Keratinocyte (primary cell): Measurements from ENCODE around the gene TCFL5. TPM values are rescaled to one million over a fixed set of nuclear protein-coding genes. Genes with fewer than 3 reads are reported as not detected.

Source experiments
- DNase-seq: peaks from one replicate; pipeline ENCODE4 v3.0.0-alpha.2; 2011; ENCODE audit warnings: low read depth, missing footprints, low spot score
- FAIRE-seq: peaks from 2 replicates; lab custom pipeline; 2011; peaks lifted over from hg19 to GRCh38; lab: Jason Lieb, UNC
- H2AFZ ChIP-seq: 2 replicates; pipeline ENCODE4 v1.6.0; 2012; ENCODE audit warnings: low read length, control low read depth, inconsistent platforms; ENCODE audit not compliant: control insufficient read depth
- H3K27ac ChIP-seq: 2 replicates; pipeline ENCODE4 v1.5.1; 2011; ENCODE audit warnings: low read length; ENCODE audit not compliant: control insufficient read depth, insufficient read depth
- H3K27me3 ChIP-seq: 3 replicates; pipeline ENCODE4 v1.6.0; 2011; ENCODE audit warnings: low read length; ENCODE audit not compliant: control insufficient read depth, insufficient read depth; ENCODE audit errors: extremely low read depth
- H3K36me3 ChIP-seq, 2 experiments: 2 replicates in 1 of 2; 3 replicates in 1 of 2; pipeline ENCODE4 v1.5.1; 2011; ENCODE audit warnings: low read length in 2 of 2, mild to moderate bottlenecking in 1 of 2; ENCODE audit not compliant: control insufficient read depth in 2 of 2, insufficient read depth in 2 of 2; ENCODE audit errors: extremely low read depth in 1 of 2
- H3K4me1 ChIP-seq: 3 replicates; pipeline ENCODE4 v1.5.1; 2011; ENCODE audit warnings: low read length; ENCODE audit not compliant: control insufficient read depth, insufficient read depth; ENCODE audit errors: extremely low read depth
- H3K4me2 ChIP-seq: 3 replicates; pipeline ENCODE4 v1.6.0; 2011; ENCODE audit warnings: low read depth, low read length; ENCODE audit not compliant: control insufficient read depth, insufficient read depth; ENCODE audit errors: extremely low read depth
- H3K4me3 ChIP-seq, 3 experiments: fragments of 200-600 bp in 1 of 3; sonication (generic) in 1 of 3; 2 replicates in 2 of 3; 3 replicates in 1 of 3; pipeline ENCODE4 v1.5.1; 2011 to 2016; ENCODE audit warnings: low read length in 3 of 3, mild to moderate bottlenecking in 3 of 3, control low read depth in 2 of 3, inconsistent platforms in 1 of 3, low read depth in 1 of 3, mixed read lengths in 1 of 3, mixed run types in 1 of 3, moderate library complexity in 1 of 3; ENCODE audit not compliant: control insufficient read depth in 2 of 3, insufficient read depth in 2 of 3; ENCODE audit errors: extremely low read depth in 1 of 3
- H3K79me2 ChIP-seq: 2 replicates; pipeline ENCODE4 v1.6.0; 2012; ENCODE audit warnings: low read length; ENCODE audit not compliant: control insufficient read depth, insufficient read depth
- H3K9ac ChIP-seq: 3 replicates; pipeline ENCODE4 v1.6.0; 2011; ENCODE audit warnings: low read length; ENCODE audit not compliant: control insufficient read depth, insufficient read depth; ENCODE audit errors: extremely low read depth
- H3K9me1 ChIP-seq: 3 replicates; pipeline ENCODE4 v1.6.0; 2011; ENCODE audit warnings: low read length; ENCODE audit not compliant: control insufficient read depth, insufficient read depth; ENCODE audit errors: extremely low read depth
- H3K9me3 ChIP-seq: 2 replicates; pipeline ENCODE4 v1.5.1; 2012; ENCODE audit warnings: low read depth, low read length; ENCODE audit not compliant: control insufficient read depth
- H4K20me1 ChIP-seq: 3 replicates; pipeline ENCODE4 v1.6.0; 2011; ENCODE audit warnings: low read length; ENCODE audit not compliant: control insufficient read depth, insufficient read depth; ENCODE audit errors: extremely low read depth
- EZH2 ChIP-seq: IDR thresholded peaks from one replicate; pipeline ENCODE4 v1.6.1; 2012; ENCODE audit warnings: inconsistent platforms, mild to moderate bottlenecking, low read length, moderate library complexity
- dilution Hi-C: fragments of 300-500 bp; cut with MboI; formaldehyde crosslinking; loops from one replicate; pipeline ENCODE4 v1.7.0; 2020; ENCODE audit warnings: low sequenced_read_pairs; ENCODE audit not compliant: extremely low pct_ligation_motif_present
- polyA plus RNA-seq, 5 experiments: library from polyadenylated mRNA; depleted of rRNA in 3 of 5; stranded (reverse) in 3 of 5; stranded (forward) in 1 of 5; unstranded in 1 of 5; fragments of >200 nt; gene quantifications; 1 replicate in 1 of 5; 2 replicates in 3 of 5; 3 replicates in 1 of 5; pipeline versions ENCODE4 v1.2.1 to v1.2.3, GENCODE V29; 2011 to 2012; ENCODE audit warnings: missing spikeins in 2 of 5, low read depth in 1 of 5, low replicate concordance in 1 of 5
- TF ChIP-seq, protein P1 (sequence below), 3 experiments: IDR thresholded peaks in 1 of 3; conservative IDR thresholded peaks in 1 of 3; optimal IDR thresholded peaks in 1 of 3; 2 replicates in 2 of 3; 3 replicates in 1 of 3; pipeline versions ENCODE3 to v1.5.1; 2011; ENCODE audit warnings: low read length in 3 of 3, mild to moderate bottlenecking in 3 of 3, moderate library complexity in 2 of 3, control low read depth in 1 of 3, inconsistent platforms in 1 of 3; ENCODE audit not compliant: insufficient read depth in 2 of 3; ENCODE audit errors: extremely low read depth in 1 of 3

Gene TCFL5
- polyA plus RNA-seq, 1 donor (not counting 4 experiments of a cell fraction or from before 2014, with no cell fraction given) = 14.6 TPM

DNA sequence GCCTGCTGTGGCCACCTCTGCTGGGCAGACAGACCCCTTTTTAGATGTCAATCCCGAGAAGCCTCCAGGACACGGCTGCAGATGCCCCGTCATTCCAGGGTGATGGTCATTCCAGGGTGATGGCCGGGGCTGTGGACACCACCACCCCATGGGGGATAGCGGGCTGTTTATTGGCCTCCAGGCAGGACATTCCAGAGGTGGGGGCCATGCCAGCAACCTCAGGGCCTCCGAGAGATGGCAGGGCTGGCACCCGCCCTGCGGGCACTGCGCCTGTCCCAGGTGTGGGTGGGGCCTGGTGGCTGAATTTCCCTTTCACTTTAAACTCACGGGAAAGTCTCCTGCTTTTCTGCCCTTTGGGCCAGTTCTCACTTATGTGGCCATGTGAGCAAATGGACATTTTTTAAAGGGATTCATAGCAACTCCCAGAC lies 30.2 kb downstream of the TCFL5 start:
- no peak overlapping the region for H3K9ac ChIP-seq
- H3K9me3 ChIP-seq = no peaks in the 10 kb centered on the region
- H3K9me1 ChIP-seq = no peaks in the 10 kb centered on the region
- no peaks in the 10 kb centered on the region for H3K79me2 ChIP-seq
- no peaks in the 10 kb centered on the region for H3K27me3 ChIP-seq
- H3K27ac ChIP-seq = no peak overlapping the region
- no peaks in the 10 kb centered on the region for H3K36me3 ChIP-seq
- dilution Hi-C loops = no loop called here
- no peak overlapping the region for H2AFZ ChIP-seq
- no peak for TF ChIP-seq EZH2
- TF ChIP-seq, protein P1, sequence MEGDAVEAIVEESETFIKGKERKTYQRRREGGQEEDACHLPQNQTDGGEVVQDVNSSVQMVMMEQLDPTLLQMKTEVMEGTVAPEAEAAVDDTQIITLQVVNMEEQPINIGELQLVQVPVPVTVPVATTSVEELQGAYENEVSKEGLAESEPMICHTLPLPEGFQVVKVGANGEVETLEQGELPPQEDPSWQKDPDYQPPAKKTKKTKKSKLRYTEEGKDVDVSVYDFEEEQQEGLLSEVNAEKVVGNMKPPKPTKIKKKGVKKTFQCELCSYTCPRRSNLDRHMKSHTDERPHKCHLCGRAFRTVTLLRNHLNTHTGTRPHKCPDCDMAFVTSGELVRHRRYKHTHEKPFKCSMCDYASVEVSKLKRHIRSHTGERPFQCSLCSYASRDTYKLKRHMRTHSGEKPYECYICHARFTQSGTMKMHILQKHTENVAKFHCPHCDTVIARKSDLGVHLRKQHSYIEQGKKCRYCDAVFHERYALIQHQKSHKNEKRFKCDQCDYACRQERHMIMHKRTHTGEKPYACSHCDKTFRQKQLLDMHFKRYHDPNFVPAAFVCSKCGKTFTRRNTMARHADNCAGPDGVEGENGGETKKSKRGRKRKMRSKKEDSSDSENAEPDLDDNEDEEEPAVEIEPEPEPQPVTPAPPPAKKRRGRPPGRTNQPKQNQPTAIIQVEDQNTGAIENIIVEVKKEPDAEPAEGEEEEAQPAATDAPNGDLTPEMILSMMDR (optimal IDR thresholded peaks at IDR 0.05 in 1 of 3, IDR thresholded peaks at IDR 0.05 in 1 of 3, conservative IDR thresholded peaks at IDR 0.05 in 1 of 3; ENCODE audit: extremely low read depth in 1 of 3, insufficient read depth in 2 of 3, low read length in 3 of 3) = no peak
- no peak for DNase-seq
- FAIRE-seq = peak; percentile 20
- H4K20me1 ChIP-seq = no peaks in the 10 kb centered on the region
- H3K4me3 ChIP-seq = peak overlapping the region in 1 of 3 experiments; percentile 2
- H3K4me2 ChIP-seq = peak overlapping the region; percentile 29
- H3K4me1 ChIP-seq = peaks cover 31% of the 10 kb centered on the region

DNA sequence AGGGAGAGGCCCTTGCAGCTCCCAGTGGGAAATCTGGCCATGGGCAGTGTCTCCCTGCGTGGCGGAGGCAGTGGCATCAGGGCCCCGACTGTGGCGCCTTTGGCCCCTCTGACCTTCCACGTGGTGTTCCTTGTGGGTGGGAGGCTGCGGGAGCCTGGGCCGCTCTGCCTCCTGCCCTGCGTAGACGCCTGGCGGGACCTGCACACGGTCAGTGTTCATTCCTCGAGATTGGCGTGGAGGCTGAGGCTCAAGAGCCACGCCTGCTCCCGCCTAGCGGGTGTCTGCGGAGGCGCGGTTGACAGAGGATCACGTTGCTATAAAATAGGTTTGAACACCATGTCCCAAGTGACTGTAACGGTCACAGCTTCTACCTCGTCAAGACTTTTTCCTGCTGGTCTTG lies 30.8 kb downstream of the TCFL5 start:
- TF ChIP-seq, protein P1 (optimal IDR thresholded peaks at IDR 0.05 in 1 of 3, IDR thresholded peaks at IDR 0.05 in 1 of 3, conservative IDR thresholded peaks at IDR 0.05 in 1 of 3; ENCODE audit: extremely low read depth in 1 of 3, insufficient read depth in 2 of 3, low read length in 3 of 3) = no peak
- no peaks in the 10 kb centered on the region for H3K79me2 ChIP-seq
- no peak overlapping the region for H3K4me2 ChIP-seq
- no peaks in the 10 kb centered on the region for H3K27me3 ChIP-seq
- no peak overlapping the region for H3K27ac ChIP-seq
- DNase-seq = no peak
- no peaks in the 10 kb centered on the region for H3K36me3 ChIP-seq
- H4K20me1 ChIP-seq = no peaks in the 10 kb centered on the region
- no peak overlapping the region for H3K4me3 ChIP-seq
- no peak overlapping the region for H3K9ac ChIP-seq
- dilution Hi-C loops = no loop called here
- H3K4me1 ChIP-seq = peaks cover 29% of the 10 kb centered on the region
- no peaks in the 10 kb centered on the region for H3K9me3 ChIP-seq
- FAIRE-seq = no peak
- no peak overlapping the region for H2AFZ ChIP-seq
- no peaks in the 10 kb centered on the region for H3K9me1 ChIP-seq
